ENCODE results near the gene FNDC3B.

DNA sequence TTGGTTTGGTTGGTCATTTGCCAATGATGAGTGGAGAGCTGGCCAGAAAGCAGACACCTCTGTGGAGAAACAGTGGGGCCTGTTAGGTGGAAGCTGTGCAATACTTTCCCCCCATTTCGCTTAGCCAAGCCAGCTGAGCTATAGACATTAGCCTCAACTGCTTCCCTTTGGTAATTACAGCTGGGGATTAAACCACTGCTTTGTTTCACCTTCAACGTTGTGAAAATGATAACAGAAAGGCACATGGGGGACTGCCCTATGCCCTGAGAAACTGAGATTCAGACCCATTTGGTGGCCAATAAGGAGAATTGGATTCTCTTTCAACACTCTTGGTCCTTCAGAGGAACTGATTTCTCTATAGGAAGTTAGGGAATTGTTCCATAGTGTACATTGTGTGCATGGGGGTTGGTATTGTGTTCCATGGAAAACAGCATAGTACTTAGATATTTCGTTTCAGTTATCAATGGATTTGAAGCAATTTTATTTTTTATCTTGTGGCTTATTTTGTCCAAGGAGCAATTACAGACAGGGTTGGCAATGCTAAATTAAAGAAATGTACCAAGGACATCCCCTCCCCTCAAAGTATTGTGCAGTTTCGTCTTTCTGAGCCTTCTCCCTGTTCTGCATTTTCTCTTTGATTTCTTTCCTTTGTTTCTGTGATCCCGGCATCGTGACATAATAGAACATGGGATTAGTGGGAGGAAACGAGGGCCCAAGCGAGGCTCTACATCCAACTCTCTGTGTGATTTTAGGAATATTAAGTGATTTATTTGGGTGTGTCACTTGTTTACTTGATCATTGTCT, 194.3 kb downstream of the FNDC3B start:
- TF ChIP-seq, protein P1, sequence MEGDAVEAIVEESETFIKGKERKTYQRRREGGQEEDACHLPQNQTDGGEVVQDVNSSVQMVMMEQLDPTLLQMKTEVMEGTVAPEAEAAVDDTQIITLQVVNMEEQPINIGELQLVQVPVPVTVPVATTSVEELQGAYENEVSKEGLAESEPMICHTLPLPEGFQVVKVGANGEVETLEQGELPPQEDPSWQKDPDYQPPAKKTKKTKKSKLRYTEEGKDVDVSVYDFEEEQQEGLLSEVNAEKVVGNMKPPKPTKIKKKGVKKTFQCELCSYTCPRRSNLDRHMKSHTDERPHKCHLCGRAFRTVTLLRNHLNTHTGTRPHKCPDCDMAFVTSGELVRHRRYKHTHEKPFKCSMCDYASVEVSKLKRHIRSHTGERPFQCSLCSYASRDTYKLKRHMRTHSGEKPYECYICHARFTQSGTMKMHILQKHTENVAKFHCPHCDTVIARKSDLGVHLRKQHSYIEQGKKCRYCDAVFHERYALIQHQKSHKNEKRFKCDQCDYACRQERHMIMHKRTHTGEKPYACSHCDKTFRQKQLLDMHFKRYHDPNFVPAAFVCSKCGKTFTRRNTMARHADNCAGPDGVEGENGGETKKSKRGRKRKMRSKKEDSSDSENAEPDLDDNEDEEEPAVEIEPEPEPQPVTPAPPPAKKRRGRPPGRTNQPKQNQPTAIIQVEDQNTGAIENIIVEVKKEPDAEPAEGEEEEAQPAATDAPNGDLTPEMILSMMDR (IDR thresholded peaks at IDR 0.05; ENCODE audit: low read length): no peak
- TF ChIP-seq EZH2 (optimal IDR thresholded peaks at IDR 0.05; ENCODE audit: low read depth, low read length): no peak
- TF ChIP-seq EZH2phosphoT487 (IDR thresholded peaks at IDR 0.05; ENCODE audit: low read length): no peak
